SK-N-MC (cell line): ENCODE data around the gene LIFR.

Experiments
- DNase-seq: peaks from one replicate; pipeline ENCODE4 v3.0.0-alpha.2; 2011; ENCODE audit warnings: low read depth, low spot score
- H3K27ac ChIP-seq: fragments of 200-600 bp; sonication (generic); 2 replicates; pipeline ENCODE4 v1.5.1; 2016; ENCODE audit warnings: mixed run types
- H3K36me3 ChIP-seq: fragments of 200-600 bp; sonication (generic); 2 replicates; pipeline ENCODE4 v1.6.1; 2017; ENCODE audit warnings: antibody characterized with exemption, low read length, mixed read lengths; ENCODE audit not compliant: insufficient read depth
- H3K4me3 ChIP-seq: fragments of 200-600 bp; sonication (generic); 2 replicates; pipeline ENCODE4 v1.5.1; 2016
- H3K9ac ChIP-seq: fragments of 200-600 bp; sonication (generic); 2 replicates; pipeline ENCODE4 v1.8.0; 2017; ENCODE audit warnings: mixed run types, mixed read lengths; ENCODE audit not compliant: insufficient read length
- H3K9me3 ChIP-seq: fragments of 200-600 bp; sonication (generic); 2 replicates; pipeline ENCODE4 v1.6.1; 2017; ENCODE audit warnings: low read depth, mild to moderate bottlenecking, antibody characterized with exemption, low read length, moderate library complexity, mixed read lengths
- EZH2 ChIP-seq: fragments of 200-600 bp; sonication (generic); IDR thresholded peaks from one replicate; pipeline ENCODE4 v1.6.1; 2017; ENCODE audit warnings: antibody characterized with exemption
- FOXP2 ChIP-seq: optimal IDR thresholded peaks from 2 replicates; pipeline ENCODE3; 2011; ENCODE audit warnings: mild to moderate bottlenecking, moderate library complexity; ENCODE audit not compliant: insufficient read depth; ENCODE audit errors: extremely low read length, control extremely low read depth
- POLR2AphosphoS5 ChIP-seq: IDR thresholded peaks from 2 replicates; pipeline ENCODE4 v1.6.1; 2012; ENCODE audit warnings: mild to moderate bottlenecking, low read depth, low read length, borderline replicate concordance

LIFR gene

GRCh38 chr5:38453506-38453905, 102.9 kb downstream of the LIFR start:
- no peak overlapping the region for H3K27ac ChIP-seq
- no peak overlapping the region for H3K9ac ChIP-seq

GRCh38 chr5:38452201-38452600, 104.2 kb downstream of the LIFR start:
- no peak for DNase-seq
- H3K36me3 ChIP-seq: peaks cover 96% of the 10 kb centered on the region
- no peak for TF ChIP-seq POLR2AphosphoS5
- no peak for TF ChIP-seq EZH2
- TF ChIP-seq FOXP2: no peak
- H3K9ac ChIP-seq: no peak overlapping the region
- H3K9me3 ChIP-seq: no peaks in the 10 kb centered on the region
- H3K4me3 ChIP-seq: no peak overlapping the region
- no peak overlapping the region for H3K27ac ChIP-seq

More at GRCh38 chr5:38453506-38453905, 102.9 kb downstream of the LIFR start:
- no peak overlapping the region for H3K4me3 ChIP-seq
- peaks cover 96% of the 10 kb centered on the region for H3K36me3 ChIP-seq
- no peaks in the 10 kb centered on the region for H3K9me3 ChIP-seq
- TF ChIP-seq FOXP2: no peak
- TF ChIP-seq POLR2AphosphoS5: no peak
- no peak for TF ChIP-seq EZH2
- no peak for DNase-seq

GRCh38 chr5:38451074-38451725, 105.2 kb downstream of the LIFR start:
- Histone ChIP-seq H3K9ac (no peak overlapping the region), H3K9me3 (no peaks in the 10 kb centered on the region), H3K27ac (no peak overlapping the region), H3K36me3 (peaks cover 91% of the 10 kb centered on the region), H3K4me3 (no peak overlapping the region)
- no peak for TF ChIP-seq EZH2
- no peak for TF ChIP-seq FOXP2
- TF ChIP-seq POLR2AphosphoS5: no peak
- no peak for DNase-seq

GRCh38 chr5:38450627-38451026, 105.8 kb downstream of the LIFR start:
- no peak for DNase-seq
- Histone ChIP-seq H3K36me3 (peaks cover 85% of the 10 kb centered on the region), H3K27ac (no peak overlapping the region), H3K4me3 (no peak overlapping the region), H3K9ac (no peak overlapping the region), H3K9me3 (no peaks in the 10 kb centered on the region)
- TF ChIP-seq FOXP2: no peak
- TF ChIP-seq POLR2AphosphoS5: no peak
- no peak for TF ChIP-seq EZH2

GRCh38 chr5:38448568-38449350, 107.7 kb downstream of the LIFR start:
- Histone ChIP-seq H3K36me3 (peaks cover 68% of the 10 kb centered on the region), H3K27ac (no peak overlapping the region), H3K4me3 (no peak overlapping the region), H3K9ac (no peak overlapping the region), H3K9me3 (no peaks in the 10 kb centered on the region)
- no peak for TF ChIP-seq FOXP2
- no peak for TF ChIP-seq EZH2
- no peak for TF ChIP-seq POLR2AphosphoS5
- no peak for DNase-seq

GRCh38 chr5:38447786-38448185, 108.7 kb downstream of the LIFR start:
- H3K4me3 ChIP-seq: peak overlapping the region; percentile 99
- H3K9ac ChIP-seq: no peak overlapping the region
- no peak overlapping the region for H3K27ac ChIP-seq
- no peak for TF ChIP-seq POLR2AphosphoS5
- no peak for TF ChIP-seq FOXP2
- TF ChIP-seq EZH2: no peak
- H3K9me3 ChIP-seq: no peaks in the 10 kb centered on the region
- no peak for DNase-seq
- peaks cover 58% of the 10 kb centered on the region for H3K36me3 ChIP-seq

GRCh38 chr5:38447056-38447455, 109.4 kb downstream of the LIFR start:
- Histone ChIP-seq H3K27ac (peak overlapping the region; percentile 83), H3K9ac (peak overlapping the region; percentile 96), H3K4me3 (peak overlapping the region; percentile 99), H3K36me3 (peaks cover 51% of the 10 kb centered on the region), H3K9me3 (no peaks in the 10 kb centered on the region)
- TF ChIP-seq EZH2 (no peak), POLR2AphosphoS5 (no peak), FOXP2 (no peak)
- no peak for DNase-seq

- H3K36me3 ChIP-seq: peaks cover 43% of the 10 kb centered on the region
- peak overlapping the region; percentile 83 for H3K27ac ChIP-seq
- DNase-seq: no peak
- H3K4me3 ChIP-seq: peak overlapping the region; percentile 99
- peak; percentile 62 for TF ChIP-seq POLR2AphosphoS5
- TF ChIP-seq EZH2: no peak
- H3K9ac ChIP-seq: peak overlapping the region; percentile 96
- no peaks in the 10 kb centered on the region for H3K9me3 ChIP-seq
Measured at GRCh38 chr5:38446029-38446522, 110.4 kb downstream of the LIFR start.
